Mesendoderm (in vitro differentiated cells): ENCODE data around the gene SUCLG1. TPM values are rescaled to one million over a fixed set of nuclear protein-coding genes. Genes with fewer than 3 reads are reported as not detected.

Experiments
- DNase-seq: peaks from one replicate; pipeline ENCODE4 v3.0.0; 2013
- H2AK5ac ChIP-seq: 2 replicates; pipeline ENCODE4 v1.6.1; 2013; ENCODE audit warnings: low read length, inconsistent platforms
- H2BK120ac ChIP-seq: 2 replicates; pipeline ENCODE4 v1.6.1; 2013; ENCODE audit warnings: low read depth, mild to moderate bottlenecking, low read length, moderate library complexity, mixed read lengths
- H2BK15ac ChIP-seq: replicated peaks from 2 replicates; pipeline ENCODE4 v1.6.1; 2013; ENCODE audit warnings: low read depth, mild to moderate bottlenecking, moderate library complexity
- H2BK5ac ChIP-seq: 2 replicates; pipeline ENCODE4 v1.6.1; 2013; ENCODE audit warnings: low read length, inconsistent platforms
- H3K18ac ChIP-seq: 2 replicates; pipeline ENCODE4 v1.6.1; 2013; ENCODE audit warnings: mild to moderate bottlenecking, low read length, mixed read lengths
- H3K23ac ChIP-seq: one replicate; pipeline ENCODE4 v1.6.1; 2013; ENCODE audit warnings: low read length
- H3K27ac ChIP-seq: 2 replicates; pipeline ENCODE4 v1.5.1; 2013; ENCODE audit warnings: low read depth, mild to moderate bottlenecking, inconsistent platforms, low read length, moderate library complexity
- H3K27me3 ChIP-seq: 2 replicates; pipeline ENCODE4 v1.6.1; 2013; ENCODE audit warnings: low read length, control low read depth, mild to moderate bottlenecking, inconsistent platforms; ENCODE audit not compliant: insufficient read depth, poor library complexity
- H3K36me3 ChIP-seq: 2 replicates; pipeline ENCODE4 v1.6.1; 2013; ENCODE audit warnings: low read length, inconsistent platforms; ENCODE audit not compliant: control insufficient read depth, insufficient read depth
- H3K4ac ChIP-seq: one replicate; pipeline ENCODE4 v1.6.1; 2013; ENCODE audit warnings: low read depth, mild to moderate bottlenecking, low read length, moderate library complexity
- H3K4me1 ChIP-seq: 2 replicates; pipeline ENCODE4 v1.6.1; 2013; ENCODE audit warnings: low read depth, low read length, inconsistent platforms; ENCODE audit not compliant: control insufficient read depth
- H3K4me2 ChIP-seq: 2 replicates; pipeline ENCODE4 v1.6.1; 2013; ENCODE audit warnings: low read length
- H3K4me3 ChIP-seq: 2 replicates; pipeline ENCODE4 v1.5.1; 2013; ENCODE audit warnings: mild to moderate bottlenecking, low read length
- H3K56ac ChIP-seq: one replicate; pipeline ENCODE4 v1.6.1; 2013; ENCODE audit warnings: low read length
- H3K79me1 ChIP-seq: 2 replicates; pipeline ENCODE4 v1.6.1; 2013; ENCODE audit warnings: low read length, inconsistent platforms
- H3K79me2 ChIP-seq: 2 replicates; pipeline ENCODE4 v1.6.1; 2013; ENCODE audit warnings: mild to moderate bottlenecking, low read length; ENCODE audit not compliant: control insufficient read depth, insufficient read depth
- H3K9ac ChIP-seq: 2 replicates; pipeline ENCODE4 v1.6.1; 2013; ENCODE audit warnings: low read length, inconsistent platforms
- H4K5ac ChIP-seq: one replicate; pipeline ENCODE4 v1.6.1; 2013; ENCODE audit warnings: low read length
- H4K8ac ChIP-seq: one replicate; pipeline ENCODE4 v1.6.1; 2013; ENCODE audit warnings: low read depth, mild to moderate bottlenecking, control low read depth, low read length, moderate library complexity
- WGBS: extraction: QIAGEN DNeasy Blood & Tissue Kit; methylation state at CpG from one replicate; pipeline ENCODE4 v1.1.7; 2013; ENCODE audit warnings: low lambda C conversion rate, missing lambda C conversion rate; ENCODE audit not compliant: insufficient coverage; ENCODE audit errors: extremely low coverage; 5-methylcytosine and 5-hydroxymethylcytosine counted together
- polyA plus RNA-seq, 2 experiments: library from polyadenylated mRNA; stranded (reverse); fragments of 200-250 nt; gene quantifications; one replicate each; pipeline ENCODE4 v1.2.3, GENCODE V29; 2013

Gene SUCLG1
- polyA plus RNA-seq (2013, experiment 1 of 2): 56.7 TPM
- 57.8 TPM for polyA plus RNA-seq (2013, experiment 2 of 2)

DNA sequence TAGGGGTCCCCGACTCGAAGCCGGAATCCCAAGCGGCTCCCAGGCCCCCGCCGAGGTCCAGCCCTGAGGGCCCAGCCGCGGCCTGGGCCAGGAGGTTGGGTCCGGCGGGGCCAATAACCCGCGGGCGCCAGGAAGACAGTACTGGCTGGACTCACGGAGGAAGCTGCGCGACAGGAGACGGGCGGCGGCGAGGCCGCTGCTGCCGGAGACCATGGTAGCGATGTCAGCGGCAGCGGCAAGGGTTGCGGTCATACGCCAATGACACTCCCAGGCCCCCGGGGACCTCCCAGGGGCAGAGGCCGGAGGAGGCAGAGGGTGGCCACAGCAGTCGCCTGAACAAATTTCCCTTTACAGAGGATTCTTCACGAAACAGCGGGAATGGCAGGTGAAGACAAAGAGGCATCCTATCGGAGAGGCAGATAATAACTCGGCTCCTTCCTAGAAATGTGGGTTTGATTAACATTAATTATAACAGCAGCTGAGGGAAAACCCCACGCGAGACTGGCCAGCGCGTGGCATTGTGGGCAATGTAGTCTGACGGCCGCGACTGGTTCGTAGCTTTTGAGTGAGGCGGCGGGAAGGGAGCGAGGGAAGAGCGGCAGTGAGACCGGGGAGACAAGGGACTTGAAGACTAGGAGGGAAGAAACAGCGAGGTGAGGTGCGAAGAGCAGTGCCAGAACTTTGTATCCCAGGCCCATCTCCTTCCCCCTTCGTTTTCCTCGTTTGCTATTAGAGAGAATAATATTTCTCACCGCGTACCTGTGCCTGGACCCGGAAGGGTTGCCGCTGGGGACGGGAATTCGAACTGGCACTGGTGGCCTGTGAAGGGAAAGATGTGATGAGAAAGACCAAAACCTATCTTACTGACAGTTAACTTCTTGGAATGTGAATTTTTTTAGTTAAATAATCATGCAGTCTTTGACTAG lies at the start of gene SUCLG1:
Gene SUCLG1 (minus strand): TSS at position 263 of the 926 bp plus-strand sequence. CDS start 11 bp downstream, at position 252.
- no peak within 1 kb of the TSS for H3K27ac ChIP-seq
- H3K79me1 ChIP-seq: peaks cover 12% of the 10 kb centered on the region
- no peak within 1 kb of the TSS for H4K5ac ChIP-seq
- peak within 1 kb of the TSS; percentile 15 for H3K18ac ChIP-seq
- H3K79me2 ChIP-seq: peaks cover 11% of the 10 kb centered on the region
- H2BK15ac ChIP-seq: no peak within 1 kb of the TSS
- no peak within 1 kb of the TSS for H2BK120ac ChIP-seq
- WGBS: no CpG with 5 or more reads among the region's 57 CpGs
- peak within 1 kb of the TSS; percentile 26 for H3K4ac ChIP-seq
- peak within 1 kb of the TSS; percentile 87 for H3K9ac ChIP-seq
- peak within 1 kb of the TSS; percentile 91 for H3K56ac ChIP-seq
- H2AK5ac ChIP-seq: no peak within 1 kb of the TSS
- H3K36me3 ChIP-seq: no peaks in the 10 kb centered on the region
- H3K27me3 ChIP-seq: no peaks in the 10 kb centered on the region
- peaks cover 6% of the 10 kb centered on the region for H3K4me1 ChIP-seq
- peak within 1 kb of the TSS; percentile 85 for H3K4me2 ChIP-seq
- H3K23ac ChIP-seq: peak within 1 kb of the TSS; percentile 69
- peak; percentile 92 for DNase-seq
- H3K4me3 ChIP-seq: peak within 1 kb of the TSS; percentile 89
- peak within 1 kb of the TSS; percentile 41 for H4K8ac ChIP-seq
- H2BK5ac ChIP-seq: no peak within 1 kb of the TSS

DNA sequence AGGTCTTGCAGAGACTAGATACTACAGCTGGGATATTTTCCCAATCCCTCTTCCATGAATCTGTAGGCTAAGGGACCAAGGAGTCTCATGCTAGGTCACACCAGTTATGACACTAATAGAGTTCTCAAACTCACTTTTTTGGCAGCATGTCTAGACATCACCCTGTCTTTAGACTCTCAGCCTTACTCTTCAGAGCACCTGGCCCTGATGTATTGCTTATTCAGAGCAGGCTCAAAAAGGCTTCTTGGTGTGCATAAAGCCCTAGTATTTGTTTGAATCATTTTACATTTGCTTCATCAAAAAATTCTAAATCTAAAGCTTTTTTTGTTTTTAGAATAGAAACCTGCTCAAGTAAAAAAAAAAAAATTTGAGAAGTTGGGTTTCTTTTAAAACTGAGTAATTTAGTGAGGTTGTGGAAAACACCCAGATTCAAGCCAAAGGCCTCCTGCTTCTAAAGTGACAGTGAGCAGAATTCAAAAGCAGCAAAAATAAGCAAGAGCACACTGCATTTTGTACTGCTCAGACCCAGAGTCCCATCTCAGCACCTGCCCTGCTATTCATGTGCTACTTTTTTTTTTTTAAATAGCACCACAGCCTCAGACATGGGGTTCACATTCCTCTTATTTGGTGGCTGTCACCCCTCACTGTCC lies 39.2 kb upstream of the SUCLG1 start:
- no peaks in the 10 kb centered on the region for H3K79me2 ChIP-seq
- H3K23ac ChIP-seq: no peak overlapping the region
- no peak overlapping the region for H3K18ac ChIP-seq
- H2AK5ac ChIP-seq: no peak overlapping the region
- no peak overlapping the region for H2BK120ac ChIP-seq
- no peak overlapping the region for H2BK5ac ChIP-seq
- no peaks in the 10 kb centered on the region for H3K4me1 ChIP-seq
- no peak for DNase-seq
- no peak overlapping the region for H3K4me3 ChIP-seq
- no peaks in the 10 kb centered on the region for H3K27me3 ChIP-seq
- H3K56ac ChIP-seq: no peak overlapping the region
- no peak overlapping the region for H3K4me2 ChIP-seq
- no peaks in the 10 kb centered on the region for H3K79me1 ChIP-seq
- H3K27ac ChIP-seq: no peak overlapping the region
- no peak overlapping the region for H4K5ac ChIP-seq
- H4K8ac ChIP-seq: no peak overlapping the region
- H3K9ac ChIP-seq: no peak overlapping the region
- no peaks in the 10 kb centered on the region for H3K36me3 ChIP-seq
- H2BK15ac ChIP-seq: no peak overlapping the region
- H3K4ac ChIP-seq: no peak overlapping the region

DNA sequence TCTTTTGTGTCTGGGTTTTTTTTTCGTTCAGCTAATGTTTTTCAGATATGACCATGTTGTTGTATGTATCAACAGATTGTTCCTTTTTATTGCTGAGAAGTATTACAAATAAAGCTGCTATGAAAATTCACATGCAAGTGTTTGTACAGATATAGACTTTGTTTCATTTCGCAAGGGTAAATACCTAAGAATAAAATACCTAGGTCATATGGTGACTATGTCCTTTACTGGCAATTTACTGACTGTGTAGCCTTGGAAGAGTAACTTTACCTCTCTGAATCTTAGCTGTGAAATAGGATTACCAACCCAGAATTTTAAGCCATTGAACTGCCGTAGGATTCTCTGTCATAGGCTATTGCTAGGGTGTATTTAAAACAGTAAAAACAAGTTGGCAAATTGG lies 38.2 kb upstream of the SUCLG1 start:
- WGBS: no CpG with 5 or more reads among the region's 3 CpGs

DNA sequence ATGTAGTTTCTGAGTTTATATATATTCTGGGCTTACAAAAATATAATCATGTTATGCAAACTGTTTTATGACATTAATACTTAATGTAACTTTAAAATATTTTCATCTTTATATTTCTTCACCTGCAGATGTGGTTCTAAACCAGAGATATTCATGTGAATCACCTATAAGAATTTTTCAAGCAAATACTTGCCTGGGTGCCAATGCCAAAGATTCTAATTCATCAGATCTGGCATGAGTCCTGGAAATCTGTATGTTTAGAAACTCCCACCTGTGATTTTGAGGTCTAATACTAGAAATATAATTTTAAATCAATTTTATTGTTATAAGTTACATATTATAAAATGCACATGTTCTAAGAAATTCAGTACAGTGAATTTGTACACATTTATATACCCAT lies 37.3 kb upstream of the SUCLG1 start:
- Histone ChIP-seq H3K27me3 (no peaks in the 10 kb centered on the region), H3K4ac (no peak overlapping the region), H3K4me2 (no peak overlapping the region), H3K79me1 (no peaks in the 10 kb centered on the region), H3K23ac (no peak overlapping the region), H2BK5ac (no peak overlapping the region), H2AK5ac (no peak overlapping the region), H3K27ac (no peak overlapping the region), H2BK15ac (no peak overlapping the region), H3K18ac (no peak overlapping the region), H2BK120ac (no peak overlapping the region), H3K4me1 (no peaks in the 10 kb centered on the region), H4K5ac (no peak overlapping the region), H3K36me3 (no peaks in the 10 kb centered on the region), H3K4me3 (no peak overlapping the region), H3K79me2 (no peaks in the 10 kb centered on the region), H4K8ac (no peak overlapping the region), H3K56ac (no peak overlapping the region), H3K9ac (no peak overlapping the region)
- no peak for DNase-seq

More for the DNA sequence above, 38.2 kb upstream of the SUCLG1 start:
- H3K4me1 ChIP-seq: no peaks in the 10 kb centered on the region
- no peak overlapping the region for H2BK15ac ChIP-seq
- H3K4me2 ChIP-seq: no peak overlapping the region
- H3K79me2 ChIP-seq: no peaks in the 10 kb centered on the region
- no peak overlapping the region for H3K9ac ChIP-seq
- H3K27me3 ChIP-seq: no peaks in the 10 kb centered on the region
- no peak overlapping the region for H4K5ac ChIP-seq
- no peak overlapping the region for H4K8ac ChIP-seq
- H3K4ac ChIP-seq: no peak overlapping the region
- H2BK120ac ChIP-seq: no peak overlapping the region
- H3K56ac ChIP-seq: no peak overlapping the region
- no peaks in the 10 kb centered on the region for H3K36me3 ChIP-seq
- H2AK5ac ChIP-seq: no peak overlapping the region
- no peak for DNase-seq
- H3K23ac ChIP-seq: no peak overlapping the region
- H3K4me3 ChIP-seq: no peak overlapping the region
- no peak overlapping the region for H3K27ac ChIP-seq
- H3K79me1 ChIP-seq: no peaks in the 10 kb centered on the region
- H3K18ac ChIP-seq: no peak overlapping the region
- no peak overlapping the region for H2BK5ac ChIP-seq

DNA sequence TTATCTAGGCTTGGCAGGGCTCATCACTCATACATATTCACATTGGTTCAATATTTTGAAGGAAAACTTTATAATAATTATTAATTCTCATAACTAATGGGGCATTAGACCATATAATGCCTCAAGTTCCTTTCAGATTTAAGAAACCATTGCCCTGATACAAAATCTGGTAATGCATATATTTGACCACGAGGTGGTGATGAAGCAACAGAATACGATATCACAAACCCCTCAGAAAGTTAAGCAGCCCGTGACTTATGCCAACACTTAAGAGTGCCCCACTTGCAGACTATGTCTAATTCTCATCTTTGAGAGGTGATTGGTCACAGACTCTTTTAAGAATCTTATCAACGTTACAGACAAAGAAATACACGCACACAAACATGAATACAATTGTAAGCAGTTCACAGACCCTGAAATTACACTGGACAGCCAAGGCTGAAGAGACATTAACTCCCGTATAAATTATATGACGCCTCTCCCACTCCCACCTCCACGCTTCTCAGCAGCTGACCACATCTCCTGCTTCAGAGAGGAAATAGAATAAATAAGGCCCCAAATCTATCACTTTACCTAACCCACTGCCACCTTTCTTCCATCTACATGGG lies 36.6 kb upstream of the SUCLG1 start:
- H2BK120ac ChIP-seq: no peak overlapping the region
- H4K5ac ChIP-seq: no peak overlapping the region
- H3K56ac ChIP-seq: no peak overlapping the region
- H3K36me3 ChIP-seq: no peaks in the 10 kb centered on the region
- DNase-seq: peak; percentile 69
- H3K4ac ChIP-seq: no peak overlapping the region
- H3K4me3 ChIP-seq: no peak overlapping the region
- no peak overlapping the region for H3K4me2 ChIP-seq
- H3K27me3 ChIP-seq: no peaks in the 10 kb centered on the region
- H3K27ac ChIP-seq: no peak overlapping the region
- no peak overlapping the region for H4K8ac ChIP-seq
- no peaks in the 10 kb centered on the region for H3K4me1 ChIP-seq
- H3K79me1 ChIP-seq: no peaks in the 10 kb centered on the region
- H3K18ac ChIP-seq: no peak overlapping the region
- no peak overlapping the region for H2BK15ac ChIP-seq
- no peak overlapping the region for H3K9ac ChIP-seq
- H3K79me2 ChIP-seq: no peaks in the 10 kb centered on the region
- WGBS: no CpG with 5 or more reads among the region's 8 CpGs
- no peak overlapping the region for H2AK5ac ChIP-seq
- H3K23ac ChIP-seq: no peak overlapping the region
- H2BK5ac ChIP-seq: no peak overlapping the region
